HG03066 (cell line): ENCODE data around the gene SHROOM3.

Source experiments
- ATAC-seq: cut with Tn5 transposase; IDR thresholded peaks from one replicate; pipeline ENCODE4 v1.9.1; 2021; ENCODE audit warnings: low read depth; ENCODE audit not compliant: unreplicated experiment

SHROOM3 gene

GRCh38 chr4:76736414-76736813, 301.4 kb downstream of the SHROOM3 start:
- no peak for ATAC-seq

- ATAC-seq: no peak
Measured at GRCh38 chr4:76737180-76737579, 302.2 kb downstream of the SHROOM3 start.

DNA sequence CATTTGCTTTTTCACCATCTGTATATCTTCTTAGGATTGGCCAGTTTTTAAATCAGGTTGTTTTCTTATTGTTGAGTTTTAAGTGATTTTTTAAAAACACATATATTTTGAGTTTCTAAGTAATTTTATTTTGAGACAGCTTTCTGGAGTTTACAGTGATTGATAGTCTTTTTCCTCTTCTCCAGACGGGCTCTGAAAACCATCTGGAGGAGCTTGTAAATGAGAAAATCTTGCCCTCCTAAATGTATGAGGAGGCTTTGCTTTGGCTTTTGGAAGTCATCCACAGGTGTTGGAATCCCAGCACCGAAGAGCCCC, 302.7 kb downstream of the SHROOM3 start:
- ATAC-seq: no peak

DNA sequence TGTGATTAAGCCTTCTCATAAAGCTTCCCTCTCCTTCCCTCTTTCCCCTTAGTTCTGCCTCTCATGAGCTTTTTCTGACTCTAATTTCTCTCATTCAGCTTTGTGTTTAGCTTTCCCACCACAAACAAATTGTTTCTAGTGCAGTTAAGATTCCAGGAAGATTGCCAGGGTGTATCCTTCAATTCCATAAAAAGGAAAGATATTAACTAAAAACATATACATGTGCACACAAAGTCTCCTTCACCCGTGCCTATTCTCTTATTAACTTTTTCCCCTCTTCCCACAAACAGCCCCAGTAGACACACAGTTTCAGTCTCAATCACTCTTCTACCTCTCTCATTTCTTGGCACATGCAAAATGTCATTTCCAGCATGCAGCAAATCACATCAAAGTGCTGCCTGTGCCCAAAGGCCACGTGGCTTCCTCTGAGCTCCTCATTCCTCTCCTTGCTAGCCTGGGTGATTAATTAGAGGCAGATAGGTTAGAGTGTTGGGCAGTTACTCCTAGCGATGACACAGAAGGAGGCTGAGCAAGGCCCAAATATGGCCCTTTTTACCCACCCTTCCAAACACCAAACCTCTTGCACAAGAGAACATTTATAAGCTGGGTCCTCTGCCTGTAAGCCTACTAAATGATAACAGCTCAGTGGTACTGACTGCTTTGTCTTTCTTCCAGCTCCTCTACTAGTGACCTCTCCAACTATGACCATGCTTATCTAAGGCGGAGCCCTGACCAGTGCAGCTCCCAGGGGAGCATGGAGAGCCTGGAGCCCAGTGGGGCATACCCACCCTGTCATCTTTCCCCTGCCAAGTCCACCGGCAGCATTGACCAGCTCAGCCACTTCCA, 303.3 kb downstream of the SHROOM3 start:
- no peak for ATAC-seq

GRCh38 chr4:76740192-76740591, 305.2 kb downstream of the SHROOM3 start:
- ATAC-seq: no peak

- ATAC-seq: no peak
Measured at GRCh38 chr4:76740866-76741662, 306.0 kb downstream of the SHROOM3 start.

- ATAC-seq: no peak
Measured at GRCh38 chr4:76741663-76742020, 306.6 kb downstream of the SHROOM3 start.

- ATAC-seq: no peak
Measured at GRCh38 chr4:76744241-76744921, 309.4 kb downstream of the SHROOM3 start.

- no peak for ATAC-seq
Measured at GRCh38 chr4:76745240-76745639, 310.2 kb downstream of the SHROOM3 start.

GRCh38 chr4:76747563-76747962, 312.5 kb downstream of the SHROOM3 start:
- no peak for ATAC-seq

GRCh38 chr4:76748649-76749048, 313.6 kb downstream of the SHROOM3 start:
- no peak for ATAC-seq

DNA sequence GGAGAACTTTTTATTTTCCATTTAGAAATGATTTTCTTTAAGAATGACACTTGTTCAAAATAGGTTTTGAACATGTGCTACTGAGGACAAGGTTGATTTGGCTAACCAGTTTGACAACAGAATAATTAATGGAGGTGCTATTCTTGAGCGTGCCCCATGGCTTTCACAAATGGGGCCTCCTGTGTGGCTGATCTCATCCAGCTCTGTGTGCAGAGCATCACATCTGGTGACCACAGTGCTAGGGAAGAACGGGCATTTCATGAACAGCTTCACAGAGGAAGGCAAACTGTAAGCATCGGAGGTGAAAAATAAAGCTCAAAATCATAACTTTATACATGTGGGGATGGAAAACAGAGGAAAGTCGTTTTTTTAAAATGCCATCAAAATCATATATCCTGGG, 314.3 kb downstream of the SHROOM3 start:
- no peak for ATAC-seq

GRCh38 chr4:76750716-76751115, 315.7 kb downstream of the SHROOM3 start:
- ATAC-seq: no peak

DNA sequence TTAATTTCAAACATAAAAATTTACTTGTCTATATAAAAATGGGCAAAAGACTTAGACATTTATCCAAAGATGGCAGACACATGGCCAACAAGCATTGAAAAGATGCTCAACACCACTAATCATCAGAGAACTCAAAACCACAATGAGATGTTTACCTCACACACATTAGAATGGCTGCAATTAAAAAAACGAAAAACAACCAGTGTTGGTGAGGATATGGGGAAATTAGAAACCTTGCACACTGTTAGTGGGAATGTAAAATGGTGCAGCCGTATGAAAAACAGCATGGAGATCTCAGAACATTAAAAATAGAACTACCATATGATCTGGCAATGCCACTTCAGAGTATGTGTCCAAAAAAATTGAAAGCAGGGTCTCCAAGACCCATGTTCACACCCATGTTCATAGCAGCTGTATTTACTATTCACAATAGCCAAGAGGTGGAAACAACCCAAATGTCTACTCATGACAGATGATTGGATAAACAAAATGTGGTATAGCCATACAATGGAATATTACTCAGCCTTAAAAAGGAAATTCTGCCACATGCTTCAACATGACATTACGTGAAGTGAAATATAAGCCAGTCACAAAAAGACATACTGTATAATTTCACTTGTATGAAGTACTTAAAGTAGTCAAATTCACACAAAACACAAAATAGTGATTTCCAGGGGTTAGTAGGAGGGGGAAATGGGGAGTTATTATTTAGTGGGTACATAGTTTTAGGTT, 316.7 kb downstream of the SHROOM3 start:
- no peak for ATAC-seq

DNA sequence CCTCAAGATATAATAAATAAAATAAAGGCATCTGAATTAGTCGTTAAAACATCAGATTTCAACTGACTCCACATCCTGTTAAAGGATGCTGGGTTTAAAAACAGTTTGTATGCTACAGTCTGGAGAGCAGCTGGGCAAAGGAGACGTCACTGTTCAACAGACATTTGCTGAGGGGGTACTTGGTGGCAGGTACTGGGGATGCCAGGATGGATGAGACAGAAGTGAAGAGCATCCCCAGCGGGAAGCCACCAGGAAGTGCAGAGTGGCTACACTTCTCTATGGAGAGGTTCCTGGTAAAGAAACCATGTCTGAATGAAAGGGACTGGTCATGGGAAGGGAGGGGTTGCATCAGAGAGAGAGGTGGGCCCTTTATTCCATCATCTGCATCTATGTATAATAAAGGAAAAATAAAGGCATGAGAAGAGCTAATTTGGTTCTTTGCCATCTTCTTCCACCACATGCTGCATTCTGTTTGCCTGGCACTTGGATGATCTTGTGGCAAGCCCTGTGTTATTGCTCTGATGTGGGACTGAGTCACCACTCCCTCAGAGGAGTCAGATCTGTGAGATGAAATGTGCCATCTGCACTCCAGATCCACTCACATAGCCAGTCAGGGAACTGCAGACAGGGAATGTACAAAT, 318.0 kb downstream of the SHROOM3 start:
- no peak for ATAC-seq

DNA sequence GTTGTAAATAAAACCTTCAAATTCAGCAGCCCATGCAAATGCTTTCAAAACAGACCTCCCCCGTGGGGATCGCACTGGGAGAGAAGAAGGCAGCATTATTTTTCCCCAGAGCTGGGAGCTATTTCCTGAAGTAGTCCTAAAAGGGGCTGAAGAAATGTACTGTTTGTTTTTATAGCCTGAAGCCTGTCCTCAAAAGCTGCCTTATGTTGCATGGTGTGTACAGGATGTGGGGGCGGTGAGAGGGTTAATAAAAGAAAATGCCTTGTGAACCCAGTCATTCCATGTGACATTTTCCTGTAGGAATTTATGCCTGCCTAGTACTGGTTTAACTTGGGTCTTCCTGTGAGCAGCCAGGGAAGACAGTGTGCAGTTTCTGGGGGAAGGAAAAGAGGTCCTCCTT, 318.8 kb downstream of the SHROOM3 start:
- no peak for ATAC-seq

DNA sequence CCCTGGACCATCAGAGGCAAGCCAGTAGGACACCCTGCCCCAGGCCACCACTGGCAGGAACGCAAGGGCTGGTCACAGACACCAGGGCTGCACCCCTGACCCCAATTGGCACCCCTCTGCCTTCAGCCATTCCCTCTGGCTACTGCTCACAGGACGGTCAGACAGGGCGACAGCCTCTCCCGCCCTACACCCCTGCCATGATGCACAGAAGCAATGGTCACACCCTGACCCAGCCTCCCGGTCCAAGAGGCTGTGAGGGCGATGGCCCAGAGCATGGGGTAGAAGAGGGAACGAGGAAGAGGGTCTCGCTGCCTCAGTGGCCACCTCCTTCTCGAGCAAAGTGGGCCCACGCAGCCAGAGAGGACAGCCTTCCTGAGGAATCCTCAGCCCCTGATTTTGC, 319.4 kb downstream of the SHROOM3 start:
- ATAC-seq: no peak

DNA sequence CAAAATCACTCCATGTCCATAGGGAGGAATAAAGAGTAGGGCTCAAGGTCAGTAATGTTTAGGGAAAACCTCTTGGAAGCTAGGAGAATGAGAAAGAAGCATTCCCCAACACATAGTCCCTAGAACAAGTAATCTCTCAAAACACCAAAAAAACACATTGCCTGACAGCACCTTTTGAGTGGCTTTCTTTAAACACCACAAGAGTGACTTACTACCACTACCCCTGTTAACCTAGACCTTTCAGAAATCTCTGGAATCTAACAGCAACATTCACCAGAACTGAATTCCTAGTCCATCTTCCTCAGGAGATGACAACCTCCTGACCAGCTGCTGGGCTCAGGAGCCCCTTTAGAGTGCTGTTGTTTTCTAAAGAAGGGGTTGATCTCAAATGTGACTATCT, 320.7 kb downstream of the SHROOM3 start:
- no peak for ATAC-seq

DNA sequence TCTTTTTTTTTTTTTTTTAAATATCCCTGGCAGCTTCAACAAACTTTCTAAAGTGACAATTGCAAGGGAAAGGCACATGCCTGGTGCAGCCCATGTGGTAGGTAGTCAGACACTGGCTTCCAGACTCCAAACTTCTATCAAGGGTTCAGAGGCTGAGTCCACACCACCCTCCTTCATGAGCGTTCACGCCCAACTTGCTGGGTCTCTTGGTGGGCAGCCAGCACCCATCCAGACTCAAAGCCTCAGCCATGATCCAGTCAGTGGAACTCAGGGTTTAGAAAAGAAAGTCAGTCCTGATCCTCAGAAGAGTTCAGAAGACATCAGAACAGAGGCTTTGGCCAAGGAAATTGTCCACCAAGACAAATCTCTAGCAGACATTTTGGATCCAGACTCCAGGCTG, 321.4 kb downstream of the SHROOM3 start:
- no peak for ATAC-seq

- ATAC-seq: no peak
Measured at GRCh38 chr4:76757418-76757939, 322.4 kb downstream of the SHROOM3 start.
